GM18951 (cell line): ENCODE measurements around the gene ARRDC1.
"Not testable (repeated sequence)": the region's sequence is repeated elsewhere in the genome, so short reads cannot be mapped to it uniquely, and the experiment has no call there.

Source experiments
- POLR2A ChIP-seq: IDR thresholded peaks from 4 replicates; pipeline ENCODE4 v1.6.1; 2011; ENCODE audit warnings: mild to moderate bottlenecking; ENCODE audit not compliant: insufficient read length, insufficient read depth; ENCODE audit errors: extremely low read depth
- in situ Hi-C: fragments of 300-500 bp; cut with MboI; formaldehyde crosslinking; loops from one replicate; pipeline ENCODE4 v1.12.0; 2022; ENCODE audit warnings: low sequenced_read_pairs, mixed read lengths, inconsistent platforms; ENCODE audit not compliant: unreplicated experiment

The ARRDC1 gene

DNA sequence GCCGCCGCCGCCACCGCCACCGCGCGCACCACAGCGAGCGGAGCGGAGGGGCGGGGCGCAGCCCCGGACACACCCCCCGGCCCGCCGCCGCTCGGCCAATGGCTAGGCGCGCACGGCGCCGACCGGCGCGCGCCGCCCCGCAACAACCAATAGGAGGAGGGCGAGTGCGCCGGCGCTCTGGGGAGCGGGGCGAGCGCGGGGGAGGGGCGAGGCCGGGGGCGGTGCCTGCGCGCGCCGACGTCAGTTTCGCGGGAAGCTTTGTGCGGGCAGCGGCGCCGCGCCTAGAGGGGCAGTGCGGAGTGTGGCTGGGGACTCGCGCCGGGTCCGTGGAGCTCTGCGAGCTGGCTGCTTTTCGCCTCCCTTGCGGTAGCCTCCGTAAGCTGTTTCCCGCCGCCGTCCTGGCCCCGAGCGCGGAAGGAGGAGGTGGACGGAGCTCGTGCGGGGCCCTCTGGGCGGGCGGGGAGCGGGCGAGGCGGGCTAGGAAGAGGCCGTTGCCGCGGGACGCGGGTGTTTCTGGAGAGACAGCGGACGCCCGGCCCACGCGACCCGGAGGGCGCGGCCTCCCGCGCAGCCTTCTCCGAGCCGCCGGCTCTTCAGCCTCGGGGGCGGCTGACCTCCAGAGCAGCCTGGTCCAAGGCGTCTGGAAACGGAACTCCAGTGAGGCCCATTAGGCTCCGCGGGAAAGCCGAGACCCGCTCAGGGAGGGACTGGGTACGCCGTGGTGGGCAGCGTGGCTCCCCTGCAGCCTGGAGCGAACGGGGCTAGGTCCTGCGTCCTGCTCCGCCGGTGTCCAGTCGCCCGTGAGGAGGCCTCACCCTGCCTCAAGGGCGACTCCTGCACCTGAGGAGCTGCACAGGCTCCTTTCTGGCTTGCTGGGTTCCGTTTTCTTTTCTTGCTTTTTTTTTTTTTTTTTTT lies 14.8 kb upstream of the ARRDC1 start, which contains the start of gene ZMYND19:
TSS of gene ZMYND19 (minus strand) at position 44 of the 915 bp plus-strand sequence. CDS start 249 bp downstream, outside the sequence.
- in situ Hi-C loops = no loop called here
- peak; percentile 67 for TF ChIP-seq POLR2A

DNA sequence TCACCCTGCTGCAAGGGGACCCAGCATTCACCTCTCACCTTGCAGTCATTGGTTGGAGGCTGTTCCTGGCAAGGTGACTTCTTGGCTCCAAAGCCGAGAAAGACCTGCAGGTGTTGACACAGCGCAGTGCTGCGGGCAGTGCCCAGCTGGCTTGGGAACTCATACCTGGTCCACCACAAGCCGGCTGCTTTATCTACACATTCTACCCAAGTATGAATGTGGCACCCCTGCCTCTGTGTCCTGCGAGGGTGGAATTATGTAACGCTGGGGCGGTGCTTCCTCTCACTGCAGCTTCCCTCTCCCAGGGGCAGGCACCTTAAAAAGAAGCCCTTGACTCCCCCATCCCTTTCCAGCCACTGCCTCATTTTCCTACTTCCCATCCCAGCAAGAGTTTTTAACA lies 12.7 kb upstream of the ARRDC1 start:
- in situ Hi-C loops = no loop called here
- TF ChIP-seq POLR2A = no peak

GRCh38 chr9:137593176-137593575 lies 12.3 kb upstream of the ARRDC1 start:
- in situ Hi-C loops = no loop called here
- TF ChIP-seq POLR2A = no peak

DNA sequence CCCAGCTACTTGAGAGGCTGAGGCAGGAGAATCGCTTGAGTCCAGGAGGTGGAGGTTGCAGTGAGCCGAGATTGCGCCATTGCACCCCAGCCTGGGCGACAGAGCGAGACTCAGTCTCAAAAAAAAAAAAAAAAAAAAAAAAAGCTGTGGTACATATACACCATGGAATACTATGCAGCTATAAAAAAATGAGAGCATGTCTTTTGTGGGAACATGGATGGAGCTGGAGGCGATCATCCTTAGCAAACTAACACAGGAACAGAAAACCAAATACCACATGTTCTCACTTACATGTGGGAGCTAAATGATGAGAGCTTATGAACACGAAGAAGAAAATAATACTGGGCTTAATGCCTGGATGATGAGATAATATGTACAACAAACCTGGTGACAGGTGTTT lies 8.9 kb upstream of the ARRDC1 start:
- in situ Hi-C loops = not testable (repeated sequence)

DNA sequence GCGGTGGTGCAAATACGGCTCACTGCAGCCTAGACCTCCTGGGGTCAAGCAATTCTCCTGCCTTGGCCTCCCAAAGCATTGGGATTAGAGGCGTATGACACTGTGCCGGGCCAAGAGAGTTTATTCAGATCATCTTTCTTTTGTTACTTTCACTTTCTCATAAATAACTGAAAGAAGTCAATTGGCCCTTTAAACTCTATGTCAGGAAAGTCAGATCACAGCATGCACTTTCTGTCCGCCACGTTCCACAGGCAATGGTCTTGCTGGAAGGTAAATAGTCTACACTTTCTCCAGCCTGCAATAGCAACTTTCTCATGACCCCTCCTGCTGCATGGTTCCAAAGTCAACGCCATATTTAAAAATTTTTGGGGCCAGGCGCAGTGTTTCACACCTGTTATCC lies 6.5 kb upstream of the ARRDC1 start:
- no peak for TF ChIP-seq POLR2A
- in situ Hi-C loops = no loop called here

GRCh38 chr9:137602661-137603060 lies 2.8 kb upstream of the ARRDC1 start:
- no peak for TF ChIP-seq POLR2A
- in situ Hi-C loops = no loop called here

DNA sequence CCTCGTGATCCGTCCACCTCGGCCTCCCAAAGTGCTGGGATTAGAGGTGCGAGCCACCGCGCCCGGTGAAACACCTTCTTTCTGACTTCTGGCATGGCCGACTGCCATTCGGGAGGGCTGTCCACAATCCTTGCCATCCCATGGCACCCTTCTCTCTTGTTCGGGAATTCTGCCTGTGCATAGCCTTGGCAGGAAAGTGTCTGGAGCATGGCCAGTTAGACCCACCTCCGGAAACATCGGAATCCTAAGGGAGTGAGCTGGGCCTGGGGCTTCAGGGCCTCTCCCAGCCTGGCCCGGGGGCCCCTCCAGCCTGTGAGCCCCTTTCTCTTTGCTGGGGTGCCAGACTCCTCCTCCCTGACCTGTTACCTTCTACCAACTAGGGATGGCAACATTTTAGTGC lies 1.6 kb upstream of the ARRDC1 start:
- in situ Hi-C loops = no loop called here
- no peak for TF ChIP-seq POLR2A

GRCh38 chr9:137604345-137605086 lies 970 bp upstream of the ARRDC1 start:
- no peak for TF ChIP-seq POLR2A
- in situ Hi-C loops = no loop called here

DNA sequence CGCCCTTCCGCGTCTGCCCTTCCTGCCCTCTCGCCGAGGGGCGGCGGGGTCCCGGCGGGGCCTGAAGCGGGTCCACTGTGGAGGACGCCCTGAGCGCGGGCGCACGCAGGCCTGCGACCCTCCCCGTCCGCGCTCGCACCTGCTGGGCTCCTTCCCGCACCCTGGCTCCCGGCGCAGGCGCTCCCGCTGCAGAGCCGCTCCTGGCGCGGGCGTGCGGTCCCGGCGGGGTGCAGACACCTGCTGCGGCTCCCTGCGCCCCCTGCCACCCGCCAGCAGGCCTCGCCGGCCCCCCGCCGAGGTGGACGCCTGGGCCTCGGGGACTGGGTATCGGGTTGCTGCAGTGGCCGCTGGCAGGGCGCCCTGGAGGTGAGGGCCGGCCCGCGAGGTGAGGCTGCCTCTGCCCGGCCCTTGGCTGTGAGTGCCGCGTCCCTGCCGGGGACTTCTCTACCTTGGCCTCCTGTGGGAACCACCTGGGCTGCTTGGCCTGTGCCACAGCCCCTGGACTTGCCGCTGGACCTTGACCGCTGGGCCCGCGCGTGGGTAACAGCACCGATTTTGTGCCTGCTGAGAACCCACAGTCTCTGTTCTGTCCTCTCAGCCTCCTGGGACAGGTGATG lies 627 bp downstream of the ARRDC1 start:
- no peak for TF ChIP-seq POLR2A
- in situ Hi-C loops = no loop called here

- in situ Hi-C loops = no loop called here
- no peak for TF ChIP-seq POLR2A
Observed at GRCh38 chr9:137606734-137607138, 1.2 kb downstream of the ARRDC1 start.

GRCh38 chr9:137607141-137607857 lies 1.8 kb downstream of the ARRDC1 start:
- in situ Hi-C loops = no loop called here
- TF ChIP-seq POLR2A = no peak

DNA sequence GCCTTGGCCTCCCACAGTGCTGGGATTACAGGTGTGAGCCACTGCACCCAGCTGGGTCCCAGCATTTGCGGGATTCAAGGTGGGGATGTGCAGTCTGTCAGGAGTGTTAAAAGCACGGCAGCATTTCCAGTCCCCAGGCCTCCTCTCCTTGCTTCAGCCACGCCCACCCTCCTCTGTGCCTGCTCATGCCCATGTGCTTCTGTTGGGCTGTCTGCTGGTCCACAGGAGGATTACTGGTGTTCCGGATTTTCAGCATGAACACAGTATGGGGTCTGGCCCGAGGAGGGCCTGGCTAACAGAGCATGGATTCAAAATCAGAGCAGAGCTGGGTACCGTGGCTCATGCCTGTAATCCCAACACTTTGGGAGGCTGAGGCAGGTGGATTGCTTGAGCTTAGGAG lies 5.5 kb downstream of the ARRDC1 start:
- in situ Hi-C loops = no loop called here
- no peak for TF ChIP-seq POLR2A
